NCI-H1417 (cell line): Measurements from ENCODE around the gene TBCC.

Source experiments
- DNase-seq, 3 experiments: peaks; one replicate each; lab custom pipeline; 2025; lab: John Stamatoyannopoulos, UW

The TBCC gene

DNA sequence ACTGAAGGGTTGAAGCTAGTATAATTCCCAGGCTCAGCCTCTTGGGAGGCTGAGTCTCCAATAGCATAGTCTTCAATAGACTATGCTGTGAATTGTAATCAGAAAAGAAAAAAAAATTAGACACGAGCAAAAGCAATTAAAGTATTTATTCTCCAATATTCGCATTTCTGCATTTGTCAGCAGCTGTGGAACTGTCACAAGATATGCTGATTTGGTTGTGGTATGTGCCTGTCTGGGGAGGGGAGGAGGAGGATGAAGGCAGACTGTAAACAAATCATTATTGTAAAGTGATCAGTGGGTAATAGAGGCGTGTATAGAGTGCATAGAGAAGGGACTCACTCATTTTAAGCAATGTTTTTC, 25.8 kb upstream of the TBCC start:
- DNase-seq, result peak in 1 of 3 experiments; percentile 54

DNA sequence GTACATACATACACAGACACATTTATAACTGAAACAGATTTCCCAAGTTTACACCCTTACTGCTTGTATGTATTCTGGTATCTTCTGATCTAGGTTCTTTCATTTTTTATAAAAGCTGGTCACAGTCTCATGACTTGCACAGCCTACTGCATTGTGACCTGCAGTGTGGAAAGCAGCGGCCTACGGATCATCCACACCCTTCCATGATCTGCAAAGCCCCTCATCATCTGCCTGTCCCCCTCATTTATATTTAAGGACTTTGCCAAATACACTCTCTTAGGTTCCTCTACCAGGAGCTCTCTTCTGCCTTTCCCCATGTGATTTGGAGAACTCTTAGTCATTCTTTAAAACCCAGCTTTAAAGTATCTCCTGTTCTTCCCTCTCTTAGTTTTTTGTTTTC, 23.9 kb upstream of the TBCC start:
- DNase-seq, result no peak

DNA sequence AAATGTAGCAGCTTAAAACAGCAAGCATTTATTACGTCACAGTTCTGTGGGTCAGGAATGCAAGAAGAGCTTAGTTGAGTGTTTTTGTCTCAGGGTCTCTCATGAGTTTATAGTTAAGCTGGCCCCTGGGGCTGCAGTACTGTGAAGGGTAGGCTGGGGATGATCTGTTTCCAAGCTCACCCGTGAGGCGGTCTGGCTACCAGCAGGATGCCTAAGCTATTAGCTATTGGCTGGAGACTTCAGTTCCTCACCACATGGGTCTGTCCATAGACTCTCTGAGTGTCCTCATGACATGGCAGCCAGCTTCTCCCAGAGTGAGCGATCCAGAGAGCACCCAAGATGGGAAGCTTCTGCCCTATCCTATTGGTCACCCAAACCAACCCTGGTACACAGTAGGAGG, 23.1 kb upstream of the TBCC start:
- DNase-seq, result no peak

DNA sequence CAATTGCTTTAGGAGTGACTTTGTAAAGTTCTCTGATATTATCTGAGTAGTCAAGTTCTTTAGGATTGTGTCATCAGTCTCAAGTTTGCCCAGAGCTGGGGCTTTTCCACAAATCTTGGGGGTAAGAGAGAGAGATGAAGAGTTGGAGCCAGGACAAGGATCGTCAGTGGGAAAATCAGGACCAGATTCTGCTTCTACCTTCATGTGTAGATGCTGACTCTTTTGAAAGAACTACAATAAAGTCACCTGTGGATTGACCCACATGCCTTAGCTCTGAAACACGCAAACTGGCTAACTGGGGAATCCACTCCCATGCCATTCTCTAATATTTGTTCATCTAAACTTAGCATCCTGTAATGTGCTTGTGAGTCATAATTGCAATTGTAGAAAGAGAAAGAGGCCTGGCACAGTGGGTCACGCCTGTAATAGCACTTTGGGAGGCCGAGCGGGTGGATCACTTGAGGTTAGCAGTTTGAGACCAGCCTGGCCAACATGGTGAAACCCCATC, 20.3 kb upstream of the TBCC start:
- DNase-seq, result no peak

DNA sequence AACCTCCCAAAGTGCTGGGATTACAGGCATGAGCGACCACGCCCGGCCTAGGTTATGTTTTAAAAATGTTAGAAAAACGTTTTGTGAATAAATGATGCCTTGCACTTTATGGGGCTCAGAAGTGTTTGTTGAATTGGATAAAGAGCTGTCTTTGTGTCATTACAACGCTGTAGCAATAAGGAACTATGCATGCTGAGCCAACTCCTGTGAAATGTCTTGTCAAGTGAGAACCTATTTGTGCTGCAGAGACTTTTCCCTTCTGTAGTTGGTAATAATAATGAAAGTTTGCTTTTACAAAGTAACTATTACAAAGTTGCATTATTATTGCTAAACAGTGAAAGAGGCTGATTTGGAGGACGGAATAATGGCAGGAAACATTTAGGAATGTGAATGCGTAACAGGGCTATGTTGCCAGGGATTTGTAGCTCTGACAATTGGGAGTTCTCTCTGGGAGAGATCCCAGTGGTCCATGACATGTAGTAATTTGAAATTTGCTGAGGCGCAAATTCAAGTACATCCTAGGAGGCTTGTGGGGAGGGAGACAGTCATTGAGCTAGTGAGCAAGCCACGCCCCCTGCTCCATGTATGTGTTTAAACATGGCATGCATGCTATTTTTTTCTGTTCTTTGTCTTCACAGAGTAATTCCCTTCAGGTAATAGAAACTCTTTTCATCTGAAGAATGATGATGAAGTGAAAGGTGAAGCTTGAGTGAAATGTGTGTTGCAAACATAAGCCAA, 19.2 kb upstream of the TBCC start:
- peak in 1 of 3 experiments; percentile 74 for DNase-seq

DNA sequence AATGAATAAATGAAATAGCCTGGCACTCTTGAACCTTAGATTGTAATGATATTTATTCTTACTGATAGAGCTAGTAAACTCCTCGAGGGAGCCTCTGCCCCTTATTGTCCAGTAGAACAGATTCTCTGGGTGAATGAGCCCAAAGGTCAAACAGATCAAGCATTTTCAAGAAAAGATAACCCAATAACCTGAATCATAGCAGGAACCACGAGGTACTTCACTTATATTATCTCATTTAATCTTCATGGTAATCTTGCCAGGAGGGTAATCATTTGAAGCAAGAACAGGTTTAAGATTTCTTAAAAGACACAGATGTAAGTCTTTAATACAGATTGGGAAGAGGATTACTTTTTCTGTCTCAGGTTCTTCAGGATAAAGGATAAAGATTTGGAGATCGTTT, 17.0 kb upstream of the TBCC start:
- DNase-seq, result no peak

DNA sequence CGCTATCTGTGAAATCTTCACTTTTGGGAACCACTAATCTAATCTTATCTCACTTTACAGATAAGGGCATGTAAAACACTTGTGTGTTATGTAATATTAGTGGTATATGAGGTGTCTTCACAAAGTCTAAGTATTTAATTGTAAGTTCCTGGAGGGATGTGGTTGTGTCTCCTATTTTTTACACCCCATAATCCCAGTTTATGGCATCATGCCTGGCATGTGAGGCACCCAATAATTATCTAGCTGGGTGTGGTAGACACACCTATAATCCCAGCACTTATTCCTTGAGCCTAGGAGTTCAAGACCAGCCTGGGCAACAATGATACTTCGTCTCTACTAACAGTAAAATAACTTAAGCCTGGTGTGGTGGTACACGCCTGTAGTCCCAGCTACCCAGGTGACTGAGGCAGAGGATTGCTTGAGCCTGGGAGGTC, 16.5 kb upstream of the TBCC start:
- no peak for DNase-seq

DNA sequence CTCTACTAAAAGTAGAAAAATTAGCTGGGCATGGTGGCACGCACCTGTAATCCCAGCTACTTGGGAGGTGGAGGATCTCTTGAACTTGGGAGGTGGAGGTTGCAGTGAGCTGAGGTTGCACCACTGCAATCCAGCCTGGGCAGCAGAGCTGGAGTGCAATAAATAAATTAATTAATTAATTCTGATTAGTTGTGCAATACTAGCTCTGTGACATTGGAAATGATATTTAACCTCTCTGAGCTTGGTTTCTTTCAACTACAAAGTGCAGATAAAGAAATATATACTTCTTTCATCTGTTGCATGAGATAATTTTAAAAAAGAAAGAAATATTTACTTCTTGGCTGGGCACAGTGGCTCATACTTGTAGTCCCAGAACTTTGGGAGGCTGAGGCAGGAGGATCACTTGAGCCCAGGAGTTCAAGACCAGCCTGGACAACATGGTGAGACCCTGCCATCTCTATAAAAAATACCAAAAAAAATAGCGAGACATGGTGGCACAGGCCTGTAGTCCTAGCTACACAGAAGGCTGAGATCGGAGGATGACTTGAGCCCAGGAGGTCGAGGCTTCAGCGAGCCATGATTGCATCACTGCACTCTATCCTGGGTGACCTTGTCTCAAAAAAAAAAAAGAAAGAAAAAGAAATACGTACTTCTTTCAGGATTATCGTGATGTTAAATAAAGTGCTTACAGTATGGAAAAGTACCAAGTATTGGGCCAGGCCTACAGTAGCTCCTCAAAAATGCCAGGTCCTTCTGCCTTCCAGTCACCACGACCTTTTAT, 15.6 kb upstream of the TBCC start:
- DNase-seq, result no peak

DNA sequence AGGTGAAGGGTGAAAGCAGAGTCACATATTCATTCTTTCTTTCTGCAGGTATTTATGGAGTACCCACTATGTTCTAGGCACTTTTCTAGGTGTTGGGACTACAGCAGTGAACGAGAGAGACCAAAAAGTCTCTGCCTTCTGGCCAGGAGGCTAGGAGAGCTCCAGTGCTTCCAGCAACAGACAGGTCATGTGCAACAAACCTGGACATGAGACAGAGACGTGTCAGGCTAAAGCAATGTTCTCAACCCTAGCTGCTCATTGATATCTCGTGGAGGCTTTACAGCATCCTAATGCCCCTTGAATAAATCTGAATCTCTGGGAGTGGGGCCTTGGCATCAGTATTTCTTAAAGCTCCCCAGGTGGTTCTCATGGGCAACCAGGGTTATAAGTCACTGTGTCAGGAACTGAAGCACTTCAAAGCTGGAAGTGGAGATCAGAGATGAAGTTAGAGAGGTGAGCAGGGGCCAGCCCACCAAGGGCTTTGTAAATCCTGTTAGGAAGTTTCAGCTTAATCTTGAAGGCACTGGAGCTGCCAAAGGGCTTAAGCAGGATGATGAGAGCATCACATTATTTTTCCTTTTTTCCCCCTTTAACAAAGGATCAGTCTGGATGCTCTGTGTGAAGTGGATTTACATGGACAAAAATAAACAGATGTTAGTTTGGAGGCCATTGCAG, 13.0 kb upstream of the TBCC start:
- no peak for DNase-seq

DNA sequence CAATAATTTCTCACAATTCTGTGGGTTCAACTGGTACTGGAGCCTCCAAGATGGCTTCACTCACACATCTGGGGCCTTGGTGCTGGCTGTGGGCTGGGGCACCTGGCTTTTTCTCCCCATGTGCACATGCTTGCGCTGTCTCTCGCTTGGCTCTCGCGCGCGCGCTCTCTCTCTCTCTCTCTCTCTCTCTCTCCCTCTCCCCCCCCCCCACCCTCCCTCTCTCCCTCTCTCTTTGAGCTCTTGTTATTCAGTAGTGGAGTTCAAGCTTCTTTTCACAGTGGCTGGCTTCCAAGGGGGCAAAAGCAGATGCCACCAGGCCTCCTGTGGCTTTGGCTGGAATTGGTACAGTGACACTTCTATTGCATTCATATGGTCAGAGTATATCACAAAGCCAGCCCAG, 10.8 kb upstream of the TBCC start:
- no peak for DNase-seq

DNA sequence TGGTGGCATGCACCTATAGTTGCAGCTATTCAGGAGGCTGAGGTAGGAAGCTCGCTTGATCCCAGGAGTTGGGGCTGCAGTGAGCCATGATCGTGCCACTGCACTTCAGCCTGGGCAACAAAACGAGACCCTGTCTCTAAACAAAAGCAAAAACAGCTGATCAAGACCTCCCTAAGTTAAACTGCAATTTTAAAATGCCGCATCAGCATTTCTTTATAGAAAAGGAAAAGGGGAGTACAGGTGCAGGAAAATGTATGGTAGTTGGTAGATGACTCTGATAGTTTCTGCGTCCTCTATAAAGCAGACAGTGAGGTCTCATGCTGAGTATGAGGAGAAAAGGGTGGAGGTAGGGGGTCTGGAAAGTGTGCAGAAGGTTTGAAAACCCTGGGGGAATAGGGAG, 8.9 kb upstream of the TBCC start:
- DNase-seq, result no peak

DNA sequence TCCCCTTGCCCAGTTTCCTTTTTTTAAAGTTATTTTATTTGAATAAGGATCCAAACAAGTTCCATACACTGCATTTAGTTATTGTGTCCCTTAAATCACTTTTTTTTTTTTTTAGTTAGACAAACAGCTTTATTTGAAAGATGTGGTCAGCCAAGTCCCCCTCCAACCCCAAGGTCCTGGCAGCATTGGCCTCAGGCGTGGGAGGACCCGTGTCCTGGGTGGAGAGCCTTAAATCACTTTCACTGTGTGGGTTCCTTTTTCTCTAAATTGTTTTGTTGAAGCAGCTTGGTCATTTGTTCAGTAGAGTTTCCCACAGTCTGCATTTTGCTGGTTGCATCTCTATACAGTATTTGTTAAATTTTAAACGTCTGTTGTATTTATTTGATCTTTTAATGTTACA, 5.2 kb upstream of the TBCC start:
- DNase-seq, result no peak

DNA sequence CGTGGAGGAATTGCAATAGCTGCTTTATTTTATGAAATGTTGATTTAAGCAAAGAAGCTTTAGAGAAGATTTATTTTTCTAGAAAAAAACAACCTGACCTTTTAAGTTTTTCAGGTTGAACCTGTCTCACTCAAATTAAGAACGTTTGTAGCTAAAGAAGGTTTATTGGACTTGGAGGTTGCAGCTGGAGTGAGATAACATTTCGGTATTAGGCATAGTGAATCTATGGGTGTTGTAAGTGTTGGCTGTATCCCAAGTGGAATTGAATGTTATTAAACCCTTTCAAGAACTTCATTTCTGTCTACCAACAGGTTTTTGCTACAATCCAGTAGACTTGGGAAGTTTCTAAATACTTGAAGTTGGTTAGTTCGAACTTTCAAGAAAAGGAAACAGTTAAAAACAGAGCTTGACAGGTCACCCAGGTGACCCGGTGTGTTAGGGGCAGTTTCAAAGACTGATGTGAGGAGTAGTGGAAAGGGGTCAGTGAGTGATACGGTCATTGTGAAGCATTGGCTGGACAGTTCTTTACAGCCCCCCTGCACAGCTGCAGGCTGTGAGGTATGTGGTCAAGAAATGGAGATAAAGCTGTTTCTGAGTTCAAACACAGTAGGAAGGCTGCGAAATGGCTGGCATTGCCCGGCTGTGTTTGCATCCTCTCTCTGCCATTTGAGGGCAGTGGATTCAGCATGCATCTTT, 2.4 kb upstream of the TBCC start:
- DNase-seq, result peak in 1 of 3 experiments; percentile 32

DNA sequence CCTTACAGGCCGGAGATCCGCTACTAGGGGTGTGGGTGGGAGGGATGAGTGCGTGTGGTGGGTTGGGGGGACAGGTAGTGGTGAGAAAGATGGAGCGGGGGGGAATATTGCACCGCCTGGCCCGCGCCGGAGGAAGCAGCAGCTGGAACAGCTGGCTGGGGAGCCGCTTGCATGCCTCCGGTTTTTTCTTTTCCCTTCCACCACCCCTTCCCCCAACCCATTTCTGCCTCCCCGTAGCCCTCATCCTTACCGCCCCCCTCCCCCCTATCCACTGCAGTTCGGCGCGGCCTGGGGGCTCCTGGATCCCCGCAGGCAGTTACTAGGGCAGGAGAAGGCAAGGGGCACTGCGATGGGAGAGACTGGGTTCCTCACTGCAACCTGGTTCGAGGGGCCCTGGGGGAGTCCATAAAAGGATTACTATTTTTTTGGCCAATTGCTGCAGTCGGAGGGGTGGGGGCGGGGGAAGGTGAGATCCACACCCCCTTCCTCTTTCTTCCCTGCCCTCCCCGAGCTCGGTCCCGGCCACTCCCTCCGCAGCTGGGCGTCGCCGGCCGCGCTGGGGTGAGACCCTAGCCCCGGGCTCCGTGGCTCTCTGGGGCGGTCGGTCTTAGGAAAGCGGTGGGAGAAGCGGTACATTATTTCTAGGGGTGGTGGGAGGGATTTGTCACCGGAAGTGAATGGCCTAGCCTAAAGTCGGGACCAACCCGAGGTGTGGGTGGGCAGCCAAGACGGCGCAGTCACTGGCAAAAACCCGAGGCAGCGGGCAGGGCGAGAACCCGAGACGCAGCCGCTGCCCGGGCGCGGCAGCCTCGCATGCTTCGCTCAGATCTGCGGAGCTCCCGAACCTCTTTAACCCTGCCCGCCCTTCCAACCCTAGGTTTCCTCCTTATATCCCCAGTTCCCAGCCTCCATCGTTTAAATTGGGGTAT, 824 bp upstream of the TBCC start:
- peak; percentile 79 to 95 (median 94) for DNase-seq

DNA sequence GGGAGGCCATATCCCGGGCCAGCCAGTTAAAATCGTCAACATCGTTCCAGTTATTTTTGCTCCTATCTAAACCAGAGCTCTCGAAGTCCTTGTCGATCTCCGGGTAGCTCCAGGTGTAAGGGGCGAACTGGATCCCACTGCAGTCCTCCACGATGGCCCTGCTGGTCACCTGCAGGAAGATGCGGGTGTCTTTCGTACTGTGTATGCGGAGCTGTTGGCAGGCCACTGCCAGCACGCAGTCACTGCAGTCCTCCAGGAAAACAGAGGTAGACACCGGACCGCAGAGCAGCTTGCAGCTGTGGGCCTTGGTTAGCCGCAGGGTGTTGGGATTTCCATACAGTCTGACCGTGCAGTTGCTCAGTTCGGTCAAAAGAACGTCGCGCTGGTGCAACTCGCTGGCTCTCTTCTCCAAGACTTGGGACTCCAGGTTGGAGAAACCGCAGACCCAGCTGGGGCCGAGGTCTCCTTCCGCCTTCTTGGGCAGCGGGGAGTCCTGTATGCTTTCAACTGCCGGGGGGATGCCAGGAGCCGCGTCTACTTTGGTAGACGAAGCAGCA, 742 bp downstream of the TBCC start:
- DNase-seq, result peak in 2 of 3 experiments; percentile 64 to 71

DNA sequence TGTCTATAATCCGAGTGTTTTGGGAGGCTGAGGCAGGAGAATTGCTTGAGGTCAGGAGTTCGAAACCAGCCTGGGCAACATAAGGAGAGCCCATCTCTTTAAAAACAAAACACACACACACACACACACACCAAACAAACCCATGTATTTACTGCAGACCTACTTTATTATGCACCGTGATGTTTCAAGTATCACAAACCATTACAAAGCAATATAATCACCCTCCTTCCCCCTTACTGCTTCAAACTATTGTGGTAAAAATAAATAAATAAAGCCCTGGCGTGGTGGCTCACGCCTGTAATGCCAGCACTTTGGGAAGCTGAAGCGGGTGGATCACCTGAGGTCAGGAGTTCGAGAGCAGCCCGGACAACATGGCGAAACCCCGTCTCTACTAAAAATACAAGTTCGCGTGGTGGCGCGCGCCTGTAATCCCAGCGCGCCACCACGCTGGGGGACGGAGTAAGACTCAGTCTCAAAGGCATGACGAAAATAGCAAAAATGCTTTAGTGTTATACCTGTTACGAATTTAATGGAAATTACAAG, 1.5 kb downstream of the TBCC start:
- DNase-seq, result peak in 2 of 3 experiments; percentile 28 to 38

DNA sequence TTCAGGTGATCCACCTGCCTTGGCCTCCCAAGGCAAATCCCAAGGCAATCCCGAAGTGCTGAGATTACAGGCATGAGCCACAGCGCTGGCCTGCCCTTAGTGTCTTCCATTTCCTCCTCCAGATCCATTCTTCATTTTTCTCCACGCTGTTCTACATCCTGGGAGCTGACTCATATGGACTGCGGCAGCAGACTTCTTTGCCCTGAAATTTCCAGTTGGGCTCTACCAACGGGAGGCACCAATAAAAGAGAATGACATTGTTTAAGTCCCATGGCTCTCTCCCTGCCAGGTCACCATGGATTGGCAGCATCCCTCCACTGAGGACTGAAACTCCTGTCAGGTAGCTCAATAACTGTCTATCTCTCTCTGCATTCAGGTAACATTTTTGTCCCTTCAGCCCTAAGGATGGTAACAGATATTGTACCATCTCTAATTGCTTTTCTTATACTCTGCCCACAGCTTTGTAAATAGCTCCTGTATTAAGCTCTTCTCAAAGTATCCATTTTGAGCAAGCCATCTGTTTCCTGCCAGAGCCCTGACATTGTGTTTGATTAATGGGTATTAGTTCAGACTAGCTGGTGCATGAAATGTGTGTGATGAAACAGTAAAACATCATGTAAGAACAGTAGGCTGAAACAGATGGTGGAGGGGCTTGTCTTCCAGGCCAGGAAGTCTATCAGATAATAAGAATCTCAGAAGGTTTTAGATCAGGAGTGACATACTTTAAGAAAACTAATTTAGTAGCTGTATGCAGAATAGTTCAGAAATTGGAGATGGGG, 3.6 kb downstream of the TBCC start:
- DNase-seq, result peak in 2 of 3 experiments; percentile 85 to 93

DNA sequence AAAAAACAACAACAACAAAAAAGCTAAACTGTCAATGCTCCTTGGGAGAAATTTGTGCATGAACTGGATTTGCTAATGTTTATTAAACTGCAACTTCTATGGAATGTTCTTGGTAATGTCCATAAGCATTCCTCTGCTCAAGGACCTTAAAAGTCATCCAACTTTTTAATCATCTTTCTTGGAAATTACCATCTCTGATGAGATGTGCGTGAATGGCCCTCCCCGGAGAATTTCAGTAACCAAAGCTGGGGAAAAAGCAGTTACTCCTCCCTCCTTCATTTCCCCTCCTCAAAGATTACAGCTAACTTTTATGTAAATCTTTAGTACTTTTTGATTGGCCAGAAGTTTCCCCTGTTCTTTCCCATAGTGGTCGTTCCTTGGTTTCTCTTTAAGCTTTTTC, 5.2 kb downstream of the TBCC start:
- DNase-seq, result no peak

DNA sequence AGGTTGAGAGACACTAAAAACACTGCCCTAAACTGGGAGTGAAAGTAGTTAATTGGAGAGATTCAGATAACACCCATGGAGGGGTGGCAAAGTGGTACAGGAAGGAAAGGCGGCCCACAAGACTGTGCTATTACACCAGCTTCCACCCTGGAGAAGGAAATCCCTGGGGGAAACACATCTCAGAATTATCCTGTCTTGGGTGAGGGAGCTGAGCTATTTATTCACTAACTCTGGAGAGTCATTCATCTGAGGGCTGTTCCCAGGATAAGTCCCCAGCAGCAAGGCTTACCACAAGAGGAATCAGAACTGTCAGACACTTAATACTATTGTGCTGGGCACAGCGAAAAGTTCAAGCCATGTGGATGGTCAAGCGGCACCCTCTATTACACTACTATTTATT, 9.9 kb downstream of the TBCC start:
- peak in 1 of 3 experiments; percentile 4 for DNase-seq
